ENCODE measurements around the gene XRCC3. TPM values are rescaled to one million over a fixed set of nuclear protein-coding genes. Genes with fewer than 3 reads are reported as not detected.

XRCC3 gene
- total RNA-seq (9.8 TPM), polyA plus RNA-seq (1 to 10 TPM; 3.0 to 4.7 (median 4.3) TPM)

DNA sequence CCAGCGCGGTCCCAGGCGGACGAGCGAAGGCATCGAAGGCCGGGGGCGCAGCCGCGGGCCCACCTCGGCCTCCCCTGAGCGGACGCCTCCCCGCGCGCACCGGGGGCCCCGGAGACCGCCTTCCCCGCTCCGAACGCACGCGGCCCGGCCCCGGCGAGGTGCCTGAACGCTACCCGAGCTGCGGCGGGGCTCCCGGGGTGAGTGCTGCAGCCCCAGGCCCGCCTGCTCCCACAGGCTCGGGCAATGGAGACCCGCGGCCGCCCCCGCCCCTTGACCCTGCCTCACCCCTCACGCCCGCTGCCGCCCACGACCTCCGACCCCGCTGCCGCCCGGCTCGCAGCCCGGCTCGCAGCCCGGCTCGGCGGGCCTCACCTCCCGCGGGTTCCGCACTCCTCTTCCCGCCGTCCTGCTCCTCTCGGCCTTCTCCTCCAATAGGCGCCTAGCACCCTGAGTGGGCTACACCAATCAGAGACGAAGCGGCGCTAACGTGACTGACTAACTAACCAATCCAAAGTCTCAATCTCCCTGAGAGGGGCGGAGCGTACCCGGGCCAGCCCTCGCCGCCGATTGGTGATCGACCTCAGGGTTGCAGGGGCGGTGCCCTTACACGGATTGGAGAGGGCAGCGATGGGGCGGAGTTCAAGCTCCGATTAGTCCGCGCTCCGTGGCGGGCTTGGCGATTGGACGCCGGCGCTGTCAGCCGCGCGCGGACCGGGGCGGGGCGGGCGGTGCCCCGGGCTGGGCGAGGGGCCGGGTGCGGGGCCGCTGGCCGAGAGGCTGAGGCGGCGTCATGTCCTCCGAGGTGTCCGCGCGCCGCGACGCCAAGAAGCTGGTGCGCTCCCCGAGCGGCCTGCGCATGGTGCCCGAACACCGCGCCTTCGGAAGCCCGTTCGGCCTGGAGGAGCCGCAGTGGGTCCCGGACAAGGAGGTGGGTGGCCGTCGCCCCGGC, at the start of gene XRCC3, which contains the start of gene ZFYVE21:
XRCC3 (minus strand) TSS at position 400 of the 949 bp plus-strand sequence. CDS start 4,364 bp downstream, outside the sequence.
ZFYVE21 (plus strand) TSS at position 759 of the 949 bp plus-strand sequence; CDS start at position 791, 32 bp downstream.
- peak; percentile 99 to 100 (median 100) for DNase-seq
- Histone ChIP-seq H3K27me3 (ENCODE audit: control insufficient read depth, insufficient read depth, low read length) (no peaks in the 10 kb centered on the region), H3K4me1 (ENCODE audit: control insufficient read depth, insufficient read depth, low read length, poor library complexity, severe bottlenecking) (peaks cover 18% of the 10 kb centered on the region), H3K36me3 (ENCODE audit: control insufficient read depth, insufficient read depth, low read length) (no peaks in the 10 kb centered on the region), H3K27ac (ENCODE audit: insufficient read depth, low read length, poor library complexity, severe bottlenecking) (peak within 1 kb of the TSS; percentile 55), H3K9me3 (ENCODE audit: control insufficient read depth in 2 of 2, low read length in 2 of 2) (no peaks in the 10 kb centered on the region), H3K4me3 (ENCODE audit: low read depth, low read length) (peak within 1 kb of the TSS; percentile 37)
- Mint-ChIP-seq H3K36me3 (peaks cover 6% of the 10 kb centered on the region), H3K27me3 (no peaks in the 10 kb centered on the region), H3K27ac (peak within 1 kb of the TSS; percentile 78 to 92 (median 82)), H3K9me3 (peaks cover 0 to 2% (median 0%) of the 10 kb centered on the region in 7 donors), H3K4me3 (peak within 1 kb of the TSS; percentile 93 to 95 (median 94)), H3K4me1 (peaks cover 19 to 58% (median 28%) of the 10 kb centered on the region in 4 donors)
- peak; percentile 96 to 97 for ATAC-seq (ENCODE audit: low read depth in 2 of 2)

DNA sequence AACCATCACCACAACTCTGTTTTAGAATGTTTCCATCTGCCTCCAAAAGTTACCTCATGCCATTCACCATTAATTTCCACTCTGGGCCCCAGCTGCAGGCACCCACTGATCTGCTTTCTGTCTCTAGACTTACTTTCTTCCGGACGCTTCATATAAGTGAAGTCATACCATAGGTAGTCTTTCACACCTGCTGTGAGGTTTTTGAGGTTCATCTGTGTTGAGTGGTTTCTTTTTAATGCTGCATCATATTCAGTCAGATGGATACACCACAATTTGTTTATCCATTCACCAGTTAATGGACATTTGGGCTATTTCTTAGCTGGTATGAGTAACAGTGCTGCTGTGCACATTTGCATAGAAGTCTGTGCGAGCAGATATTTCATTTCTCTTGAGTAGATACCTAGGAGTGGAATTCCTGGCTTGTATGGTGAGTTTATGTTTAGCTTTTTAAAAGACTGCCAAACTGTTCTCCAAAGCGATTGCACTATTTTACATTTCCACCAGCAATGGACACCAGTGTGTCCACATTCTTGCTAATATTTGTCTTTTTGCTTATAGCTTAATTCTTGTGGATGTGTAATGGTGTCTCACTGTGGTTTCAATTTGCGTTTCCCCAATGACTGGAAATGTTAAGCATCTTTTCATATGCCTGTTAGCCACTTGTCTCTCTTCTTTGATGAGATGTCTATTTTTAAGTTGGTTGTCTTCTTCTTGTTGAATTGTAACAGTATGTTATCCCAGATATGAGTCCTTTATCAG, 48.7 kb upstream of the XRCC3 start:
- no peaks in the 10 kb centered on the region for H3K4me1 ChIP-seq (ENCODE audit: control insufficient read depth, insufficient read depth, low read length, poor library complexity, severe bottlenecking)
- H3K27ac Mint-ChIP-seq = no peak overlapping the region
- H3K27me3 ChIP-seq (ENCODE audit: control insufficient read depth, insufficient read depth, low read length) = no peaks in the 10 kb centered on the region
- peaks cover 16% of the 10 kb centered on the region for H3K36me3 Mint-ChIP-seq
- no peak overlapping the region for H3K4me3 ChIP-seq (ENCODE audit: low read depth, low read length)
- peaks cover 0 to 6% (median 0%) of the 10 kb centered on the region in 4 donors for H3K4me1 Mint-ChIP-seq
- no peak overlapping the region for H3K27ac ChIP-seq (ENCODE audit: insufficient read depth, low read length, poor library complexity, severe bottlenecking)
- no peaks in the 10 kb centered on the region for H3K27me3 Mint-ChIP-seq
- ATAC-seq (ENCODE audit: low read depth in 2 of 2) (no peak), DNase-seq (no peak)
- H3K9me3 ChIP-seq (ENCODE audit: control insufficient read depth in 2 of 2, low read length in 2 of 2) = no peaks in the 10 kb centered on the region
- no peak overlapping the region for H3K4me3 Mint-ChIP-seq
- peaks cover 7% of the 10 kb centered on the region for H3K36me3 ChIP-seq (ENCODE audit: control insufficient read depth, insufficient read depth, low read length)
- no peaks in the 10 kb centered on the region for H3K9me3 Mint-ChIP-seq

DNA sequence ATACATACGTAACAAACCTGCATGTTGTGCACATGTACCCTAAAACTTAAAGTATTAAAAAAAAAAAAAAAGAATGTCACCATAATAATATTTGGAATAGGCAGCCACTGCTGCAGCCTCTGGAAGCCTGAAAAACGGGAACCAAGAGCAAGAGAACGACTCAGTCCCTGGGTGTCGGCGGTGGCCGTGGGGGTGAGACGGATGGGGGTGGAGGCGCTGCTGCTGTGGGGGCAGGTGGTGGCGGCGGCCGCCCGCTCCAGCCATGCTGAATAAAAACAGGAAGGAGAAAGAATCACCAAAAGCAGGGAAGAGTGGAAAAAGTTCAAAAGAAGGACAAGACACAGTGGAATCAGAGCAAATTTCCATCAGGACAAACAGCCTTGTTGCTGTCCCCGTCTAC, 47.3 kb upstream of the XRCC3 start:
- H3K36me3 ChIP-seq (ENCODE audit: control insufficient read depth, insufficient read depth, low read length) = peaks cover 7% of the 10 kb centered on the region
- no peak for DNase-seq
- no peaks in the 10 kb centered on the region for H3K4me1 ChIP-seq (ENCODE audit: control insufficient read depth, insufficient read depth, low read length, poor library complexity, severe bottlenecking)
- no peaks in the 10 kb centered on the region for H3K9me3 Mint-ChIP-seq
- peaks cover 0 to 12% (median 0%) of the 10 kb centered on the region in 4 donors for H3K4me1 Mint-ChIP-seq
- H3K27ac Mint-ChIP-seq = no peak overlapping the region
- H3K27me3 Mint-ChIP-seq = no peaks in the 10 kb centered on the region
- no peak for ATAC-seq (ENCODE audit: low read depth in 2 of 2)
- no peak overlapping the region for H3K4me3 ChIP-seq (ENCODE audit: low read depth, low read length)
- no peaks in the 10 kb centered on the region for H3K27me3 ChIP-seq (ENCODE audit: control insufficient read depth, insufficient read depth, low read length)
- H3K27ac ChIP-seq (ENCODE audit: insufficient read depth, low read length, poor library complexity, severe bottlenecking) = no peak overlapping the region
- no peak overlapping the region for H3K4me3 Mint-ChIP-seq
- no peaks in the 10 kb centered on the region for H3K9me3 ChIP-seq (ENCODE audit: control insufficient read depth in 2 of 2, low read length in 2 of 2)
- H3K36me3 Mint-ChIP-seq = peaks cover 13% of the 10 kb centered on the region

DNA sequence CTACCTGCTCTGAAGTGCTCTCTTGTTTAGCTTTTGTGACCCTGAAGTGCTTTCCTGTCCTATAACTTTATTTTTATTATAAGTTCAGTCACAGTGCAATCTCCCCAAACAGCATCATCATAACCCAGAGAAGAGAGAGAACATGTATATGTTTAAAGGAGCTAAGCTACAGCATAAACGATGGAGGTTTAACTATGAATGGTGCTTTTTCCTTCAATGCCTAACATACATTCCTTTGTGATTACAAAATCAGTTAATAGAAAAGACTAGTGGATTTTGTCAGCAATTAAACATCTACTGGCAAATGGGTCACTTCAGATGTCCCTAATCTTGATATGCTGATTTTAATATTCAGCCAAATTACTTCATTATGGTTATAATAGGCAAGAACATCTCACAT, 46.8 kb upstream of the XRCC3 start:
- Mint-ChIP-seq H3K27ac (no peak overlapping the region), H3K4me1 (peaks cover 0 to 12% (median 0%) of the 10 kb centered on the region in 4 donors), H3K36me3 (peaks cover 10% of the 10 kb centered on the region), H3K4me3 (no peak overlapping the region), H3K9me3 (no peaks in the 10 kb centered on the region), H3K27me3 (no peaks in the 10 kb centered on the region)
- H3K9me3 ChIP-seq (ENCODE audit: control insufficient read depth in 2 of 2, low read length in 2 of 2) = no peaks in the 10 kb centered on the region
- no peak overlapping the region for H3K4me3 ChIP-seq (ENCODE audit: low read depth, low read length)
- H3K4me1 ChIP-seq (ENCODE audit: control insufficient read depth, insufficient read depth, low read length, poor library complexity, severe bottlenecking) = no peaks in the 10 kb centered on the region
- H3K27ac ChIP-seq (ENCODE audit: insufficient read depth, low read length, poor library complexity, severe bottlenecking) = no peak overlapping the region
- no peaks in the 10 kb centered on the region for H3K27me3 ChIP-seq (ENCODE audit: control insufficient read depth, insufficient read depth, low read length)
- no peak for ATAC-seq (ENCODE audit: low read depth in 2 of 2)
- no peak for DNase-seq
- H3K36me3 ChIP-seq (ENCODE audit: control insufficient read depth, insufficient read depth, low read length) = peaks cover 7% of the 10 kb centered on the region

DNA sequence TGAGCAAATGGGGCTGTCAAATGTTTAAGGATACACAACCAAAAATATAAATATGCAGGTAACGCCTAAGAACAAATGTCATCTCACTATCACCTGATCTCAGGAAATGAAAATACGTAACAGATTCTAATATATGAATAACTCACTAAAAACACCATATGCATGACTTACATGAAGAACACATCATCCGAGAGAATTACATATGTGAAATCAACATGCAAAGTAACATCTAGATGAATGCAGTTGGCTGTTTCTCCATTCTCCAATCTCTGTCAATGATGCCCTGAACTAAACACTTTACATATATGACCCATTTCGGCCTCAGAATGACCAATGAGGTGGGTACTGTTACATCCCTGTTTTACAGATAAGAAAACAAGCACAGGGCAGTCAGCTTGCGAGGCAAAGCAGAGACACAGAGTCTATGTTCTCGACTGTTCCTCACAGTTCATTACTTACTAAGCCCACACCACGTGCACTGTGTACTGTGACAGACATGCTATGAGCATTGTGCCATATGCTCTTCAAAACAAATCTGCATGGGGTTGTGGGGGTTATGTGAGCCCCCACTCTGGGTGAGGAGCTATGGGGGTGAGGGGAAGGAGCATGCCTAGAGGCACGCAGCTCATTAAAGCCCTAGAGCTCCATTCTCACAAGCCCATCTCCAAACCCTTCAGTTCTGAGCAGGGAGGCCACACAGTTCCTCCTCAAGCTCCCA, 43.0 kb upstream of the XRCC3 start:
- H3K4me1 Mint-ChIP-seq = peaks cover 0 to 8% (median 0%) of the 10 kb centered on the region in 4 donors
- no peak overlapping the region for H3K27ac Mint-ChIP-seq
- no peaks in the 10 kb centered on the region for H3K27me3 Mint-ChIP-seq

DNA sequence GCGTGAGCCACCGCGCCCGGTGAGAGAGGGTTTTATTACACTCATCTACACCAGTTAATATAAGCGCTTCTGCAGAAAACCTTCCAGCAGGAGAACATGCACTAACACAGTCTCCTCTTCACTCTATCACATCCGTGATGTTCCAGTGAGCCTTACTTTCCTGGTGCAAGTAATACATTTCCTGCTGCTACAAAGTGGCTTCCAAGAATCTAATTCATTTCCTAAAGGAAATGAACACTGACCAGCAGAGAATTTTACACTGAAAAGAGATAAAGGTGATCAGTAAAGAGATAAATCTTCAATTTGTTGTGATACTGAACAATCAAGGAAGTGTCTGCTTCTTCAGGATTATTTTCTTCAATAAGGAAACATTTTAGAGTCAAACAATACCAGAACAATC, 39.8 kb upstream of the XRCC3 start:
- Histone ChIP-seq H3K4me3 (ENCODE audit: low read depth, low read length) (no peak overlapping the region), H3K4me1 (ENCODE audit: control insufficient read depth, insufficient read depth, low read length, poor library complexity, severe bottlenecking) (no peaks in the 10 kb centered on the region), H3K9me3 (ENCODE audit: control insufficient read depth in 2 of 2, low read length in 2 of 2) (no peaks in the 10 kb centered on the region), H3K27ac (ENCODE audit: insufficient read depth, low read length, poor library complexity, severe bottlenecking) (no peak overlapping the region), H3K27me3 (ENCODE audit: control insufficient read depth, insufficient read depth, low read length) (no peaks in the 10 kb centered on the region), H3K36me3 (ENCODE audit: control insufficient read depth, insufficient read depth, low read length) (peaks cover 8% of the 10 kb centered on the region)
- peaks cover 4% of the 10 kb centered on the region for H3K36me3 Mint-ChIP-seq
- no peak overlapping the region for H3K27ac Mint-ChIP-seq
- no peaks in the 10 kb centered on the region for H3K9me3 Mint-ChIP-seq
- H3K27me3 Mint-ChIP-seq = no peaks in the 10 kb centered on the region
- H3K4me1 Mint-ChIP-seq = peaks cover 0 to 6% (median 0%) of the 10 kb centered on the region in 4 donors
- no peak overlapping the region for H3K4me3 Mint-ChIP-seq
- DNase-seq = no peak
- ATAC-seq (ENCODE audit: low read depth in 2 of 2) = no peak

More for the DNA sequence above, 43.0 kb upstream of the XRCC3 start:
- Histone ChIP-seq H3K4me1 (ENCODE audit: control insufficient read depth, insufficient read depth, low read length, poor library complexity, severe bottlenecking) (no peaks in the 10 kb centered on the region), H3K4me3 (ENCODE audit: low read depth, low read length) (no peak overlapping the region), H3K27ac (ENCODE audit: insufficient read depth, low read length, poor library complexity, severe bottlenecking) (no peak overlapping the region), H3K27me3 (ENCODE audit: control insufficient read depth, insufficient read depth, low read length) (no peaks in the 10 kb centered on the region), H3K9me3 (ENCODE audit: control insufficient read depth in 2 of 2, low read length in 2 of 2) (no peaks in the 10 kb centered on the region), H3K36me3 (ENCODE audit: control insufficient read depth, insufficient read depth, low read length) (peaks cover 8% of the 10 kb centered on the region)
- Mint-ChIP-seq H3K4me3 (no peak overlapping the region), H3K36me3 (no peaks in the 10 kb centered on the region), H3K9me3 (no peaks in the 10 kb centered on the region)
- DNase-seq (no peak), ATAC-seq (ENCODE audit: low read depth in 2 of 2) (no peak)

DNA sequence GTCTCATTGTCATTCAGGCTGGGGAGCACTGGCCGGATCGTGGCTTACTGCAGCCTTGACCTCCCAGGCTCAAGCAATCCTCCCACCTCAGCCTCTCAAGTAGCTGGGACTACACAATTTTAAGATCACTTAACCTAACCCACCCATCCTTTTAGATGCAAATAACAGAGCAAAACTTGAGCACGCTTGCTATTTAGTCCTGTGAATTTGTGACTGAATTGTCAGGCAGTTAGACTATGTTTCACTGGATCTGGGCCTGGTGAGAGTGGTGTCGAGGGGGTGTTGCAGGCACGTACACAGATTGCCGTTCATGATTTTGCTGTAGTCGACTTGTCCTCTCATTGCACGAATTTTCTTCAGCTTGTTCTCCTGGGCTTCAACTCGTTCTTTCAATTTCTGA, 38.5 kb upstream of the XRCC3 start:
- Histone ChIP-seq H3K27me3 (ENCODE audit: control insufficient read depth, insufficient read depth, low read length) (no peaks in the 10 kb centered on the region), H3K27ac (ENCODE audit: insufficient read depth, low read length, poor library complexity, severe bottlenecking) (no peak overlapping the region), H3K4me1 (ENCODE audit: control insufficient read depth, insufficient read depth, low read length, poor library complexity, severe bottlenecking) (no peaks in the 10 kb centered on the region), H3K4me3 (ENCODE audit: low read depth, low read length) (no peak overlapping the region), H3K9me3 (ENCODE audit: control insufficient read depth in 2 of 2, low read length in 2 of 2) (no peaks in the 10 kb centered on the region), H3K36me3 (ENCODE audit: control insufficient read depth, insufficient read depth, low read length) (peaks cover 8% of the 10 kb centered on the region)
- no peaks in the 10 kb centered on the region for H3K9me3 Mint-ChIP-seq
- ATAC-seq (ENCODE audit: low read depth in 2 of 2) = no peak
- peaks cover 4% of the 10 kb centered on the region for H3K36me3 Mint-ChIP-seq
- peak overlapping the region in 1 of 3 donors; percentile 83 for H3K27ac Mint-ChIP-seq
- H3K4me3 Mint-ChIP-seq = no peak overlapping the region
- no peaks in the 10 kb centered on the region for H3K27me3 Mint-ChIP-seq
- H3K4me1 Mint-ChIP-seq = peaks cover 0 to 6% (median under 1%) of the 10 kb centered on the region in 4 donors
- no peak for DNase-seq
